Measurements from ENCODE around the gene PRSS16.

GRCh38 chr6:27260369-27260768 is 12.9 kb downstream of the PRSS16 start:
- TF ChIP-seq POLR2AphosphoS5 (IDR thresholded peaks at IDR 0.05) = no peak
- no peak for TF ChIP-seq POLR2A (IDR thresholded peaks at IDR 0.05)

Data from prostate gland (tissue), 1 donor.